Breast epithelium (tissue), 4 donors: ENCODE data around the gene TXN2. TPM values are rescaled to one million over a fixed set of nuclear protein-coding genes. Genes with fewer than 3 reads are reported as not detected.
"Not testable (repeated sequence)": the region's sequence is repeated elsewhere in the genome, so short reads cannot be mapped to it uniquely, and the experiment has no call there.

ENCODE experiments used
- DNase-seq, 2 donors: peaks; one replicate each; pipeline ENCODE4 v3.0.0-alpha.2; 2019; ENCODE audit warnings: low spot score in 2 of 2
- H3K27ac ChIP-seq, 2 donors: fragments of 200-600 bp; sonication (generic) in 1 of 2; one replicate each; pipeline ENCODE4 v1.5.1; 2016 to 2019; ENCODE audit warnings: mild to moderate bottlenecking in 1 of 2
- H3K27me3 ChIP-seq, 2 donors: fragments of 200-600 bp; sonication (generic) in 1 of 2; one replicate each; pipeline versions ENCODE4 v1.5.1 to v1.6.0; 2017 to 2019; ENCODE audit warnings: control low read depth in 1 of 2, mild to moderate bottlenecking in 1 of 2
- H3K36me3 ChIP-seq: fragments of 200-600 bp; one replicate; pipeline ENCODE4 v1.5.1; 2019
- H3K4me1 ChIP-seq, 2 donors: fragments of 200-600 bp; sonication (generic); one replicate each; pipeline ENCODE4 v1.5.1; 2016 to 2019; ENCODE audit warnings: control low read depth in 1 of 2
- H3K4me3 ChIP-seq, 3 donors: fragments of 200-600 bp; sonication (generic); 1 replicate in 2 of 3; 2 replicates in 1 of 3; pipeline ENCODE4 v1.5.1; 2016 to 2019; ENCODE audit warnings: mild to moderate bottlenecking in 3 of 3, moderate library complexity in 2 of 3
- H3K9me3 ChIP-seq, 2 donors: fragments of 200-600 bp; sonication (generic) in 1 of 2; one replicate each; pipeline ENCODE4 v1.5.1; 2016 to 2019; ENCODE audit warnings: control low read depth in 1 of 2
- CTCF ChIP-seq, 3 donors: fragments of 450-650 bp; IDR thresholded peaks; one replicate each; pipeline ENCODE4 v1.5.1; 2016 to 2017; ENCODE audit warnings: antibody characterized with exemption in 3 of 3, mild to moderate bottlenecking in 3 of 3, moderate library complexity in 3 of 3
- POLR2A ChIP-seq: fragments of 450-650 bp; IDR thresholded peaks from one replicate; pipeline ENCODE4 v1.6.1; 2016; ENCODE audit warnings: antibody characterized with exemption, mild to moderate bottlenecking, moderate library complexity
- POLR2AphosphoS5 ChIP-seq, 3 donors: sonication (generic); formaldehyde crosslinking; IDR thresholded peaks; one replicate each; pipeline ENCODE4 v1.6.1; 2017; ENCODE audit warnings: antibody characterized with exemption in 3 of 3
- intact Hi-C: fragments of 100-400 bp; cut with DNase I; formaldehyde crosslinking; loops from one replicate; pipeline ENCODE4 v1.15.1; 2023; ENCODE audit warnings: low total_unique reads
- total RNA-seq, 3 donors: library from RNA; depleted of rRNA; stranded (reverse); fragments of >200 nt; gene quantifications; one replicate each; pipeline ENCODE4 v1.1.0, GENCODE V29; 2016

TXN2 gene
- total RNA-seq, 3 donors from 2014 or later: 52.3 to 71.1 (median 58.1) TPM

GRCh38 chr22:36520423-36520822 is 39.0 kb upstream of the TXN2 start:
- no peak for DNase-seq
- Histone ChIP-seq H3K36me3 (peaks cover 35% of the 10 kb centered on the region), H3K4me1 (no peaks in the 10 kb centered on the region), H3K4me3 (no peak overlapping the region), H3K9me3 (no peaks in the 10 kb centered on the region), H3K27me3 (no peaks in the 10 kb centered on the region), H3K27ac (no peak overlapping the region)
- intact Hi-C loops: no loop called here
- no peak for TF ChIP-seq POLR2AphosphoS5 (IDR thresholded peaks at IDR 0.05)
- no peak for TF ChIP-seq POLR2A
- no peak for TF ChIP-seq CTCF (IDR thresholded peaks at IDR 0.05)

GRCh38 chr22:36519906-36520305 is 38.5 kb upstream of the TXN2 start:
- H3K27me3 ChIP-seq, H3K27ac ChIP-seq, H3K4me1 ChIP-seq, DNase-seq, H3K4me3 ChIP-seq, H3K9me3 ChIP-seq, intact Hi-C loops: not testable (repeated sequence)
- H3K36me3 ChIP-seq: peaks cover 33% of the 10 kb centered on the region

GRCh38 chr22:36514766-36515165 is 33.3 kb upstream of the TXN2 start:
- Histone ChIP-seq H3K4me1 (no peaks in the 10 kb centered on the region), H3K36me3 (peaks cover 27% of the 10 kb centered on the region), H3K9me3 (no peaks in the 10 kb centered on the region), H3K4me3 (no peak overlapping the region), H3K27ac (no peak overlapping the region), H3K27me3 (no peaks in the 10 kb centered on the region)
- TF ChIP-seq POLR2AphosphoS5 (IDR thresholded peaks at IDR 0.05) (no peak), CTCF (IDR thresholded peaks at IDR 0.05) (no peak), POLR2A (no peak)
- no peak for DNase-seq
- intact Hi-C loops: no loop called here

GRCh38 chr22:36512991-36513390 is 31.6 kb upstream of the TXN2 start:
- H3K27ac ChIP-seq: no peak overlapping the region
- no peaks in the 10 kb centered on the region for H3K27me3 ChIP-seq
- no peaks in the 10 kb centered on the region for H3K9me3 ChIP-seq
- intact Hi-C loops: no loop called here
- no peak overlapping the region for H3K4me3 ChIP-seq
- no peak for DNase-seq
- TF ChIP-seq POLR2A (no peak), CTCF (IDR thresholded peaks at IDR 0.05) (no peak), POLR2AphosphoS5 (IDR thresholded peaks at IDR 0.05) (no peak)
- H3K36me3 ChIP-seq: peaks cover 27% of the 10 kb centered on the region
- no peaks in the 10 kb centered on the region for H3K4me1 ChIP-seq

- DNase-seq: no peak
- no peak for TF ChIP-seq POLR2A
- no peak for TF ChIP-seq POLR2AphosphoS5 (IDR thresholded peaks at IDR 0.05)
- no peak for TF ChIP-seq CTCF (IDR thresholded peaks at IDR 0.05)
- peaks cover 27% of the 10 kb centered on the region for H3K36me3 ChIP-seq
These were observed 30.9 kb upstream of the TXN2 start for GRCh38 chr22:36512333-36512732.

More at GRCh38 chr22:36512333-36512732, 30.9 kb upstream of the TXN2 start:
- Histone ChIP-seq H3K4me1 (no peaks in the 10 kb centered on the region), H3K27ac (no peak overlapping the region), H3K9me3 (no peaks in the 10 kb centered on the region), H3K4me3 (no peak overlapping the region), H3K27me3 (no peaks in the 10 kb centered on the region)
- intact Hi-C loops: no loop called here
